GM18870 (cell line): ENCODE data around the gene MEIOSIN.

Experiments used
- ATAC-seq: cut with Tn5 transposase; IDR thresholded peaks from one replicate; pipeline ENCODE4 v1.9.1; 2021; ENCODE audit warnings: moderate library complexity; ENCODE audit not compliant: unreplicated experiment

The MEIOSIN gene

DNA sequence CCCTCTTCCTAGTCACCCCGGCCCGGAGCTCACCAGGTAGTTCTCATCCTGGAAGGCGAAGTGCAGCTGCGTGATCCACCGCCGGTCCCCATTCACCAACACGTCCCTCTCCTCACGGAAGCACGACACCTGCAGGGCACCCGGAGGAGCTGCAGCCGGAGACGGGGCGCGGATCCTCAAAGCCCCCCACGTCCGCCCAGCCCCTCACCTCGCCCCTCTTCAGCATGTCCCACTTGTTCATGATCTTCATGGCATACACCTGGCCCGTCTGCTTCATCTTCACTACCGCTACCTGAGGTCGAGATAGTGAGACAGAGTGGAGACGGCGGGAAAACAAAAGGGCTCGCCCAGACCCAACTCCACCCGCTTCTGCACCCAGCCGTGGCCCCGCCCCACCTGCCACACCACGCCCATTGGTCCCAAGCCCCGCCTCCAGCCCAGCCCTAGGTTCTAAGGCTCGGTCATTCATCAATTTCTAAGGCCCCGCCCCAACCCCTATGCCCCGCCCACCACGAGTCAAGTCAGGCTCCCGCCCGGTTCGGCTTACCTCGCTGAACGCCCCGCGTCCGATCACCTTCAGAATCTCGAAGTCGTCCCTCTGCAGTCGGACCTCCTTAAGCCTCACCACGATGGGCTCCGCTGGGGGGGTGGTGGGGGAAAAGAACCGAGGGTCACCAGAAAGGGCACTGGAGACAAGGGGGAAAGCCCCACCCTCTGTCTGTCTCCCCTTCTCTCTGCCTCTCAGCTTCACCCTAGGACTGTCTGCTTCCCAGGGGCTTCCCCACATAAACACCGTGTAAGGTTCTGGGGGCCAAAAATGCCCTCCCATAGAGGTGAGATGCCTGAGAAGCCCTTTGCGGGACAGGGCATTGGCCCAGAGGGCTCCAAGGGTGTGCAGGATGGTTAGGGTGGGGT is 46.2 kb downstream of the MEIOSIN start:
- ATAC-seq = no peak

DNA sequence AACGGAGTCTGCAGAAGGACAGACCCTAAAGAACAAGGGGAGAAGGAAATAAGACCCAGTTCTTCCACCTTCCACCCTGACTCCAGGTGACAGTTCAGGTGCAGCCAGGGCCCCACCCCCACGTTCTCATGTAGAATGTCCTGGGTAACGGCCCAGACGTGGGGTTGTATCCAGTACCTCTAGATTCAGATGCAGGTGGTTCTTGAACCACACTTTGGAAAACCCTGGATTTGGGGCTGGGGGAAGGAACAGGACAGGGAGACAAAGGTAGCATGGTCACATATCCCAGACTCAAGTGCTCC is 46.9 kb downstream of the MEIOSIN start:
- ATAC-seq = no peak

DNA sequence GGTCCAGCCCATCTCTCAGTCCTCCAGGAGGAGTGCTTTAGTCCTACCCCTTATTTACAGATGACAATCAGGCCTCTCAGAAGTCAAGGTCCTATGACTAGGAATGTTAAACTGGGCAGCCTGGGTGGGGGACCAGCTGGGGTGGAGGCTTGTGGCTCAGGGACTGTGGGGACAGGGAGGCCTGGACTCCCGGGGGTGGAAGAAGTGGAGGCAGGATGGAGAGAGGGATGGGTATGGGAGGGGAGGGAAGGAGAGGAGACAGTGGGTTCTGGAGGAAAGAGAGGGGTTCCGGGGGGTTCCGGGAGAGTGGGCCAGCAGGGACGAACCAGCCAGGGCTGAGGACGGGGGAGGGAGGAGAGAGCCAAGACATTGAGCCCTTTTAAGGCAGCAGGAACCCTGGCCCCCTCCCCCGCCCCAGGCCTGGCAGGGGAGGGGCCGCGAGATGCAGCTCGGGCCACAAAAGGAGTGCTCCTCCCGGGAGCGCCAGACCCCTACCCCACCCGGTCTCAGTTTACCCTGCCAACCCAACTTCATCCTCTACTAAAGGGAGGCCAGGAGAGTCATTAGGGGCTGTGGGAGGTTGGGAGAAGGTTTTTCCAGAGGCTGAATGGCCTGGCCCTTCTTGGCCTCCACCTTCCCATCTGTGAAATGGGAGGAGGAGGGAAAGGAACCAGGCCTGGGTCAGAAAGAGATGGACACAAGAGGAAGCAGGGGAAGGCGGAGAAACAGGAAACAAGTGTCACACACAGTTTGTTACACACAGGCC is 47.4 kb downstream of the MEIOSIN start:
- ATAC-seq = no peak

GRCh38 chr19:45781214-45782161 is 48.2 kb downstream of the MEIOSIN start:
- no peak for ATAC-seq

DNA sequence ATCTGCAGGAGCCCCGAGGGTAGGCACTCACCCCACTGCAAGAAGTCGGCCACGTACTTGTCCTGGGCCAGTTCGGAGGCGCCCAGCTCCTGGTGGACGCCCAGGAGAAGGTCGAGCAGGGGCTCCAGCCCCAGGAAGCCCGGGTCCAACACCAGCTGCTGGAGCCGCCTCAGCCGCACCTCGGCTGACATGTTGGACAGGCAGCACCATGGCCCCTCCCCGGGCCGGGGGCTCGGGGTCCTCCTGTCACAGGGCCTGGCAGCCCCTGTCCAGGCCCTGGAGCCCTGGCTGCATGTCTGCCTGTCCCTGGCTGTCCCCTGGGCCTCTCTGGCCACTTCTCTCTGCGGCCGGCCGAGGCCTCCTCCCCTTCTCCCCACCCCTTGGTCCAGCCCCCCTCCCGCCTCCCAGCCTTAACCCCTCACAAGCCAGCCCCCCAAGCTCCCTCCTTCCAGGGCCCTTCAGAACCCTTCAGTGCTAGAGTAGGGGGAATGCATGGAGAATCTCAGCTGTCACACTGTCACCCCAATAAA is 49.0 kb downstream of the MEIOSIN start, which contains the start of gene DMPK:
DMPK (minus strand) TSS at position 329 of the 530 bp plus-strand sequence; CDS start at position 191, 138 bp downstream.
- ATAC-seq = no peak

- ATAC-seq = no peak
Measured at GRCh38 chr19:45782820-45783785, 49.9 kb downstream of the MEIOSIN start.

DNA sequence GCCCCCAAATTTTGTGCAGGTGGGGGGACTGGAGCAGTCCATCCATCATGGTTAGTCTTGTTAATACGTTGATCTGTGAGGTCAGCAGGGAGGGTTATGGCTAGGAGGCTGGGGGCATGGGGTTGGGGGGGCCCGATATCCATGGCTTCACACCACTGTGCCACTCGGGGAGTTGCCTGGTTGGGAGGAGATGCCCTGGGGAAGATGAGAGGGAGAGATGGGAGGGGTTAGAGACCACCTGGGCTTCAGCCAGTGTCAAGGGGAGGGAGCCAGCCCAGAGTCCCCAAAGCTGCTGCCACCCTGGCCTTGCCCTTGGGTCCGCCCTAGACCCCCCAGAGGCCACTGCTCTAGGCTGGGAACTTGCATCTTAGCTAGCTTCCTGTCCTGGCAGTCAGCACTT is 50.9 kb downstream of the MEIOSIN start:
- no peak for ATAC-seq

DNA sequence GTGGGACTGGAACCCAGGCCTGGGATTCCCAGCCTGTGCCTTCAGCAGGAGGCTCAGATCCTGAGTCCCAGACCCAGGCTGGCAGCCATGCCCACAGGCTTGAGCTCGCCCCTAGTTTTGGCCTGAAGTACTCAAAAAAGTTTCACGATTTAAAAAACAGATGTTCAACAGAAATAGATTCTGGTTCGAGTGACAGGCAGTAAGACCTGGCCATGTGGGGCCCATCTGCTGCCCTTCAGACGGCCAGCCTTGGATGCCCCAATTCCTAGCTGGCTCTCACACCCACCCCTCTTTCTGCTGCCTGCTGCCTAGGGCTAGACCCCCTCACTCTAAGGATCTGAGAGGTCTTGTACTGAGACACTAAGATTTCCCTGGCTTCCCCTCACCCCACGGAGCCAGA is 51.9 kb downstream of the MEIOSIN start:
- ATAC-seq = no peak

GRCh38 chr19:45785781-45786532 is 52.7 kb downstream of the MEIOSIN start:
- no peak for ATAC-seq

GRCh38 chr19:45786533-45786894 is 53.3 kb downstream of the MEIOSIN start:
- ATAC-seq = no peak

- ATAC-seq = no peak
Measured at GRCh38 chr19:45789035-45789786, 56.0 kb downstream of the MEIOSIN start.

DNA sequence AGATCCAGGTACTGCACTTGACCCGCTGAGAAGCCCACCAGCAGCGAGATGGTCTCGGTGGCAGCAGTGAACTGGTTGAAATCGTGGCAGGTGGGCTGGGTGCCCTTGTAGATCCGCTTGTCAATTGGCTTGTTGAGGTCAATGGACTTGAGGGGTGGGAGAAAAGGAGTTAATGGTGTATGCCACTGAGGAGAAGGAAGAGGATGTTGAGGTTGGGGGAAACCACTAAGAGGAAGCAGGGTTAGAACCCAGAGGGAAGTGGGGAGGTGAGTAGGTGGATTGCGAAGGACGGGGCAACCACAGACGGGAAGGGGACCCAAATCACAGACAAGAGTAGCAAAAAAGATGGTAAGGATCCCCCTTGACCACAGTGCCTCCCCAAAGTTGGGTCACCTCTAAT is 57.7 kb downstream of the MEIOSIN start:
- ATAC-seq = no peak

DNA sequence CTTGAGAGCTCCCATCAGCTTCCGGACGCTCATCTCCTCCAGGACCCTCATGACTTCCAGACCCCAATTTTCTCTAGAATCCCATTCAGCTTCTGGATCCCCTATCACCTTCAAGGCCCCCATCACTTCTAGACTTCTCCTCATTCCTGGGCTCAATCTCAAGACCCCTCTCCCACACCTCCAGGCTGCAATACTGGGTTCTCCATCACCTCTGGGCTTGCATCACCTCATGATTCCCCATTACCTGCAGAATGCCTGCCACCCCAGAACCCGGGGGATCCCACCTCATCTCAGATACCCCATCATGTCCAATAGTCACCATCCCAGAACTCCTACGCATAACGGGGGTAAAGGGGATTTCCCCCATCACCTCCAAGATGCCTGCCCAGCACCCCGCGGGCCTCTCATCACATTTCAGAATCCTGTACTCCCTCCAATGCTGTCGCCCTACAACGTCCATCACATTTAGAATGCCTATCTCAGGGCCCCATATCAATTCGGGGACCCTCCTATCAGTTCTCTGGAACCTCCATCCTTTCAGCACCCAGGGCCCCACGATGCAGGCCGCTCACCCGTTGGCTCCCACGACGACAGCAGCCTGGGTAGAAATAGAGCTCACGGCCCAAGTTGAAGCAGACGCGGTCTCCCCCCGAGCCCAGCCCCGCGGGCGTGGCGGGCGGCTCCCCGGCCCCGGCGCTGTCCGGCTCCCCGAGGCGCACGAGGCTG is 58.7 kb downstream of the MEIOSIN start:
- no peak for ATAC-seq

GRCh38 chr19:45792470-45793177 is 59.4 kb downstream of the MEIOSIN start, which contains the start of gene DMWD:
TSS of gene DMWD (minus strand) at chr19:45792845. CDS start at chr19:45792756, 89 bp downstream.
- ATAC-seq = peak; percentile 76

DNA sequence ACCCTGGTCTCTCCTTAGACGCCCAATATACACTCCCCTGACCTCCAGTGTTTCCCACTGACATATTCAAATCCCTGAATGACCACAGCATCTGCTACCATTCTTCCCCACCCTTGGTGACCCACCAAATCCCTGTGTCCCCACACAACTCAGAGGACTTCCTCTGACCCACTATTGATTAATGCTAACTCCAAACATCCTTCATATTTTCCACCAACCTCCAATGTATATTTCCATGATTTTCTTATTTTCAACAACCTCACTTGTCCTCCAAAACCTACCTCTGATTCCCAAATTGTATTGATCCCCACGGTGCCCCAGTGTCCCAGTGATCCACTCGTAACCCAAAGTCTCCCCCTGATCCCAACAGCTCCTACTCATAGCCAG is 59.9 kb downstream of the MEIOSIN start:
- ATAC-seq = no peak

DNA sequence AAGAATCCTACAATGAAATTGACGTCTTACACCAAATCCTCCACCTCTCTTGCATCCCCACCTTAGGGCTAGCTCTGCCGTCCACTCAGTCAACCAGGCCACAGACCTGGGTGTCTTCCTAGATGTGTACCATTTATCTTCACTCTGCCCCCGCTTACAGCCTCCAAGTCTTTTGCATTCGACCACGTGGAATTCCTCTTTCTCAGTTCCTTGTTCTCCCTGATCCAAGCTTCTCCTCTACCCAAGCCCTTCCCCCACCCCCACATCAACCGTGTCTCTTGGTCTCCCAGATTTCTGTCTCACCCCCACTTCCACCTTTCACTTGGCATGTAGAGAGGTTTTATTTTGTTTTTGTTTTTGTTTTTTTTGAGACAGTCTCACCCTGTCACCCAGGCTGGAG is 60.6 kb downstream of the MEIOSIN start:
- no peak for ATAC-seq

- ATAC-seq = no peak
Measured at GRCh38 chr19:45794627-45795026, 61.4 kb downstream of the MEIOSIN start.
